D721Med (cell line): ENCODE measurements around the gene PKM.
A peak's percentile ranks its signal among the peaks of the same experiment; 100 is the strongest.
"Not testable (repeated sequence)": the region's sequence is repeated elsewhere in the genome, so short reads cannot be mapped to it uniquely, and the experiment has no call there.

Experiments used
- DNase-seq: peaks from one replicate; pipeline ENCODE4 v3.0.0; 2011; ENCODE audit warnings: low spot score; ENCODE audit not compliant: insufficient read length
- FAIRE-seq: peaks from 2 replicates; lab custom pipeline; 2011; peaks lifted over from hg19 to GRCh38; lab: Jason Lieb, UNC
- TF ChIP-seq, protein P1 (sequence below): IDR thresholded peaks from 2 replicates; pipeline ENCODE4 v1.5.1; 2012; ENCODE audit warnings: mild to moderate bottlenecking, control low read depth; ENCODE audit not compliant: insufficient read depth; ENCODE audit errors: missing control alignments

Gene PKM

GRCh38 chr15:72231066-72231832, at the start of gene PKM:
TSS of gene PKM (minus strand) at chr15:72231190. CDS start at chr15:72219097, 12,093 bp downstream.
- DNase-seq, result peak; percentile 75
- FAIRE-seq, result no peak
- TF ChIP-seq, protein P1, sequence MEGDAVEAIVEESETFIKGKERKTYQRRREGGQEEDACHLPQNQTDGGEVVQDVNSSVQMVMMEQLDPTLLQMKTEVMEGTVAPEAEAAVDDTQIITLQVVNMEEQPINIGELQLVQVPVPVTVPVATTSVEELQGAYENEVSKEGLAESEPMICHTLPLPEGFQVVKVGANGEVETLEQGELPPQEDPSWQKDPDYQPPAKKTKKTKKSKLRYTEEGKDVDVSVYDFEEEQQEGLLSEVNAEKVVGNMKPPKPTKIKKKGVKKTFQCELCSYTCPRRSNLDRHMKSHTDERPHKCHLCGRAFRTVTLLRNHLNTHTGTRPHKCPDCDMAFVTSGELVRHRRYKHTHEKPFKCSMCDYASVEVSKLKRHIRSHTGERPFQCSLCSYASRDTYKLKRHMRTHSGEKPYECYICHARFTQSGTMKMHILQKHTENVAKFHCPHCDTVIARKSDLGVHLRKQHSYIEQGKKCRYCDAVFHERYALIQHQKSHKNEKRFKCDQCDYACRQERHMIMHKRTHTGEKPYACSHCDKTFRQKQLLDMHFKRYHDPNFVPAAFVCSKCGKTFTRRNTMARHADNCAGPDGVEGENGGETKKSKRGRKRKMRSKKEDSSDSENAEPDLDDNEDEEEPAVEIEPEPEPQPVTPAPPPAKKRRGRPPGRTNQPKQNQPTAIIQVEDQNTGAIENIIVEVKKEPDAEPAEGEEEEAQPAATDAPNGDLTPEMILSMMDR, result no peak

GRCh38 chr15:72280751-72281150, 49.8 kb upstream of the PKM start:
- TF ChIP-seq, protein P1, result no peak
- no peak for FAIRE-seq
- DNase-seq, result no peak

DNA sequence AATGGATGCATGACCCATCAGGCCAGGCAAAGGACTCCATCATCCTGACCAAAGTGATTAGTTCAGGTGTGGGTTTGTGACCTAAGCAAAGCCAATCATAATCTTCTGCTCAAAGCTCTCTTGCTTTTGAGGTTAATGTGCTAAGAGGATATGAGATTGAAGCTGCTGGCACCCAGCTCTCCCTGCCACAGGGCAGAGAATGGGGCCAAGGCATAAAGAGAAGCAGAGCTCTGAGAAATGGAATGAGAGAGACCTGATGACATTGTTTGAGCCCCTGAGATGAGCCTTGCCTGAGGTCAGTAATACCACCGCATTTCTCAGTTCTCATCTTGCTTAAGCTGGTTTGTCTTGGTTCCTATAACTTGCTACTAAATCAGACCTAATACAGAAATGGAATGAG, 47.7 kb upstream of the PKM start:
- TF ChIP-seq, protein P1, result no peak
- FAIRE-seq (no peak), DNase-seq (no peak)

- FAIRE-seq (no peak), DNase-seq (no peak)
- TF ChIP-seq, protein P1, result no peak
Observed at GRCh38 chr15:72276326-72276700, 45.3 kb upstream of the PKM start.

DNA sequence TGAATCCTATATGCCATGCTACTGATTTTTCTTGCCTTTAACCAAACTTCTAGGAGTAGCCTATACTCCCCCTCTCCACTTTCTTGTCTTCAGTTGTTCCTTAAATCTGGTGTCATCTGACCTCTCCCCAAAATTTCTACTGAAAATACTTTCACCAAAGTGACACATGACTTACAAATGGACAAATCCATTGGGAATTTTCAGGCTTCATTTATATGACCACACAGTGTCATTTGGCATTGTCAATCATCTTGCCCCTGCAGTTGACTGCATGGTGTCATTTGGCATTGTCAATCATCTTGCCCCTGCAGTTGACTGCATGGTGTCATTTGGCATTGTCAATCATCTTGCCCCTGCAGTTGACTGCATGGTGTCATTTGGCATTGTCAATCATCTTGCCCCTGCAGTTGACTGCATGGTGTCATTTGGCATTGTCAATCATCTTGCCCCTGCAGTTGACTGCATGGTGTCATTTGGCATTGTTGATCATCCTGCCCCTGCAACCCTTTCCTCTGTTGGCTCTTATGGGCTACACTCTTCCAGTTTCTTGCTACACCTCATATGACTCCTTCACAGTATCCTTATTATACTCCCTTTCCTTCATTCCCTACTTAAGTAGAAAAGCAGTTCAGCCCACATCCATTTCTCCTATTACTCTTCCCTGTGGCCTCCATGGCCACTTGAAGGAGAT, 44.8 kb upstream of the PKM start:
- FAIRE-seq, DNase-seq: not testable (repeated sequence)

- TF ChIP-seq, protein P1, result no peak
- DNase-seq (no peak), FAIRE-seq (no peak)
Observed at GRCh38 chr15:72272997-72273352, 42.0 kb upstream of the PKM start.

DNA sequence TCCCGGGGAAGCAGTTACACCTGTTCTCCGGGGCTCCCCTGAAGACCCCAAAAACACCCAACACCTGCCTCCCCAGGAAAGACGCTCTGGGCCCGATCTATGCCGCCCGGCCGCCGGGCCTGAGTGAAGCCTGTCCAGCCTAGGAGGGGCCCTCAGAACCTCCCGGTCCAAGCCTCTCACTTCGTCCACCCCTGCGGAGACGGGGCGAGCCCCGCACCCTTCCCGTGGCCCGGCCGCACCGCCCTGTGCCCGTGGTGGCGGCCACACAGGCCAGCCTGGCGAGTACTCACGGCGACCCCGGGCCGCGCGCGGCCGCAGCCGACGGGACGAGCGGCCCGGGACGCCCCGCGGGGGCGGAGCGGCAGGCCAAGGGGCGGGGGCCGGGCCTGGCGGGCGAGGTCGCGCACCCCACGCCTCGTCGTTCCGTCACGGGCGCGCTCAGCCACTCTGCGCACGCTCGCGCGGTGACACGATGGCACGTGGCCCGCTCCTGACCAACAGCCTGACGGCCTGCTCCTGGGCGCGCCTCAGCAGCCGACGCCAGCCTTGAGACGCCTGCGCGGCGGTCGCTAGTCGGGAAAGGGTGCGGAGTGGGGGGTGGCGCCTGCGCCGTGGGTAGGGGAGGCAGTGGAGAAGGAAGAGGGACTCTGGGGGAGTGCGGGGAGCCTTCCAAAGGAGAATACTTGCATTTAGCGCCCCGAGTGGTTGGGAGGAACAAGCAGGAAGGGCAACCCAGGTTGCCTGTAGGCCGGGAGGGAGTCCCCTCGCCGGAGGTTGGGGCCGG, 41.4 kb upstream of the PKM start, which contains the start of gene PARP6:
TSS of gene PARP6 (minus strand) at position 342 of the 784 bp plus-strand sequence. CDS start 5,077 bp downstream, outside the sequence.
- no peak for FAIRE-seq

More for the DNA sequence above, 41.4 kb upstream of the PKM start, which contains the start of gene PARP6:
- TF ChIP-seq, protein P1, result peak; percentile 71
- peak; percentile 80 for DNase-seq
